ENCODE results near the gene HID1.

Gene HID1

GRCh38 chr17:74949455-74950115, 23.0 kb downstream of the HID1 start:
- DNase-seq: no peak

- DNase-seq: no peak
Observed at GRCh38 chr17:74947041-74947754, 25.4 kb downstream of the HID1 start.

GRCh38 chr17:74946641-74947040, 25.9 kb downstream of the HID1 start:
- DNase-seq: no peak

- no peak for DNase-seq
Observed at GRCh38 chr17:74945543-74945942, 27.0 kb downstream of the HID1 start.

GRCh38 chr17:74943808-74944522, 28.6 kb downstream of the HID1 start:
- no peak for DNase-seq

- DNase-seq: no peak
Observed at GRCh38 chr17:74941128-74941725, 31.3 kb downstream of the HID1 start.

GRCh38 chr17:74939534-74939933, 33.0 kb downstream of the HID1 start:
- DNase-seq: no peak

- DNase-seq: no peak
Observed at GRCh38 chr17:74938194-74938950, 34.2 kb downstream of the HID1 start.

GRCh38 chr17:74937064-74938051, 35.2 kb downstream of the HID1 start:
- no peak for DNase-seq

- DNase-seq: no peak
Observed at GRCh38 chr17:74936470-74936799, 36.1 kb downstream of the HID1 start.

- DNase-seq: no peak
Observed at GRCh38 chr17:74935585-74936469, 36.7 kb downstream of the HID1 start, which contains the start of gene OTOP3. Gene OTOP3, plus strand, starts transcription at chr17:74935898. Its CDS starts 24 bp downstream, at chr17:74935922.

GRCh38 chr17:74935048-74935447, 37.5 kb downstream of the HID1 start:
- DNase-seq: no peak

- no peak for DNase-seq
Observed at GRCh38 chr17:74930535-74931036, 42.0 kb downstream of the HID1 start.

- DNase-seq: no peak
Observed at GRCh38 chr17:74928786-74929185, 43.8 kb downstream of the HID1 start.

GRCh38 chr17:74925242-74925641, 47.3 kb downstream of the HID1 start:
- DNase-seq: no peak

- DNase-seq: peak; percentile 71 to 80
Observed at GRCh38 chr17:74924250-74924948, 48.2 kb downstream of the HID1 start, which contains the start of gene OTOP2. Gene OTOP2, plus strand, starts transcription at chr17:74924273. Its CDS starts 360 bp downstream, at chr17:74924633.

- DNase-seq: peak; percentile 51 to 69
Observed at GRCh38 chr17:74923538-74924249, 48.9 kb downstream of the HID1 start.
